Panc1 (cell line): Measurements from ENCODE around the gene TAPBPL. TPM values are rescaled to one million over a fixed set of nuclear protein-coding genes. Genes with fewer than 3 reads are reported as not detected.

Experiments used
- ATAC-seq: fragments of 200-7000 bp; cut with Tn5 transposase; 2 replicates; pipeline ENCODE4 v1.9.1; 2020; ENCODE audit warnings: mild to moderate bottlenecking, moderate library complexity
- BruUV-seq: library from RNA; stranded (reverse); fragments of 400-500 nt; replicated peaks from 2 replicates; lab custom pipeline; 2021; lab: Mats Ljungman, UMichigan
- CTCF ChIA-PET: fragments of 300-600 bp; sonication (Branson Sonifier 250); formaldehyde crosslinking; loops from one replicate; lab custom pipeline; 2022; ENCODE audit warnings: antibody characterized with exemption; lab: Charles Lee
- POLR2A ChIA-PET: fragments of 300-600 bp; sonication (Branson Sonifier 250); formaldehyde crosslinking; loops from one replicate; lab custom pipeline; 2022; ENCODE audit warnings: antibody characterized with exemption; lab: Charles Lee
- DNase-seq: peaks from one replicate; pipeline ENCODE4 v3.0.0-alpha.2; 2010; ENCODE audit warnings: low read depth, low spot score
- H3K27ac ChIP-seq: 2 replicates; pipeline ENCODE4 v1.5.1; 2011; ENCODE audit warnings: mild to moderate bottlenecking, low read length, inconsistent platforms
- H3K27me3 ChIP-seq: fragments of 200-500 bp; sonication (Bioruptor generic); 2 replicates; pipeline ENCODE4 v1.6.0; 2014; ENCODE audit warnings: low read length, inconsistent platforms; ENCODE audit not compliant: control insufficient read depth, insufficient read depth
- H3K36me3 ChIP-seq: fragments of 200-500 bp; sonication (Bioruptor generic); 2 replicates; pipeline ENCODE4 v1.5.1; 2014; ENCODE audit warnings: inconsistent platforms, mild to moderate bottlenecking, low read length, moderate library complexity; ENCODE audit not compliant: control insufficient read depth, insufficient read depth
- H3K4me1 ChIP-seq: 2 replicates; pipeline ENCODE4 v1.5.1; 2011; ENCODE audit warnings: inconsistent platforms, mild to moderate bottlenecking, low read length, moderate library complexity; ENCODE audit not compliant: control insufficient read depth, insufficient read depth
- H3K4me3 ChIP-seq, 2 experiments: 2 replicates each; pipeline ENCODE4 v1.5.1; 2011 to 2012; ENCODE audit warnings: low read depth in 2 of 2, low read length in 2 of 2, mild to moderate bottlenecking in 2 of 2, inconsistent platforms in 1 of 2, moderate library complexity in 1 of 2
- H3K9me3 ChIP-seq: fragments of 200-500 bp; sonication (Bioruptor generic); 2 replicates; pipeline ENCODE4 v1.5.1; 2014; ENCODE audit warnings: low read depth, mild to moderate bottlenecking, inconsistent platforms, low read length, moderate library complexity; ENCODE audit not compliant: control insufficient read depth, insufficient read depth
- POLR2AphosphoS5 ChIP-seq: IDR thresholded peaks from 2 replicates; pipeline ENCODE4 v1.6.1; 2012; ENCODE audit warnings: mild to moderate bottlenecking, low read depth, low read length, moderate library complexity
- SIN3A ChIP-seq: IDR thresholded peaks from 2 replicates; pipeline ENCODE4 v1.6.1; 2012; ENCODE audit warnings: low read depth, mild to moderate bottlenecking, low read length, moderate library complexity, borderline replicate concordance; ENCODE audit not compliant: insufficient read depth
- TCF7L2 ChIP-seq: IDR thresholded peaks from 2 replicates; pipeline ENCODE4 v1.6.1; 2011; ENCODE audit warnings: mild to moderate bottlenecking, low read depth, low read length, inconsistent platforms
- in situ Hi-C: cut with HindIII; loops from 2 replicates; pipeline ENCODE4 v1.10.0; 2016; ENCODE audit warnings: low sequenced_read_pairs, low pct_unique_long_range_greater_than_20kb
- intact Hi-C: fragments of 100-400 bp; cut with micrococcal nuclease; formaldehyde crosslinking; loops from one replicate; pipeline ENCODE4 v1.10.0; 2022; ENCODE audit not compliant: unreplicated experiment
- total RNA-seq: library from RNA; stranded (reverse); gene quantifications from one replicate; pipeline ENCODE4 v1.2.1, GENCODE V29; 2021; ENCODE audit not compliant: unreplicated experiment
- TF ChIP-seq, protein P1 (sequence below): fragments of 450-650 bp; IDR thresholded peaks from 2 replicates; pipeline ENCODE4 v1.5.1; 2017; ENCODE audit warnings: mild to moderate bottlenecking
- TF ChIP-seq, protein P2 (sequence below), 2 experiments: IDR thresholded peaks; 2 replicates each; pipeline ENCODE4 v1.6.1; 2011 to 2012; ENCODE audit warnings: low read depth in 2 of 2, control low read depth in 1 of 2, low read length in 1 of 2, mild to moderate bottlenecking in 1 of 2, moderate library complexity in 1 of 2; ENCODE audit not compliant: insufficient read depth in 1 of 2

Gene TAPBPL
- total RNA-seq, 1 experiment from 2014 or later: 7.8 TPM

DNA sequence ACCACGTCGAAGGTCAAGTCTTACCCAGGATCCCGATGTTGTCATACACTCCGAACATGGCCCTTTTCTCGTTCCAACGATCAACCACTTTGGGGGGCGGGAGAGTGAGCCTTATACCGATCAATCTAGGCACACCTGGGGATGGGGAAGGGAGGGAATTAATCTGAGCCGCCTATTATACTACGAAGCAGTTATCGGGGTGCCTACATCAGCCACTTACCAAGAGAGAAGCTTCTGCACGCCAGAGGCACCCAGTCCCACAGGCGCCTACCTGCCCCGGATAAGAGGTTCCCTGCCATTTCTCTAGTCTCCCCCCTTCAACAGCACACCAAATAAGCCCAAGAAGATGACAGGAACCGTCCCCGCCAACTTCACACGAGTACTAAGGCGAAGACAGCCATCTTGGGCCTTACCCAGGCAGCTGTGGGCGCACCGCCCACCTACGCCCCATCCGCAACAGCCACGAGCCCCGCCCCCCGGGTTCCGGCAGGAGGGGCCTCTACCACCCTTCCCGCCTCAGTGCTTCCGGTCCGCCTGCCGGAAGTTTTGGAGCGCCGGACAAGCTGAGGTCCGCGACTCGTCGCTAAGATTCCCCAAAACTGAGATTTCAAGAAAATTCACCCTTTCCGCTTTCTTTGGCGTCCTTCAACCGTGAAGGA, 41.1 kb downstream of the TAPBPL start, which contains the start of gene MRPL51:
Gene MRPL51 (minus strand): TSS at position 425 of the 659 bp plus-strand sequence. CDS start 126 bp downstream, at position 299.
- peak; percentile 73 for DNase-seq
- intact Hi-C loops: no loop called here
- CTCF ChIA-PET: no interaction called here

DNA sequence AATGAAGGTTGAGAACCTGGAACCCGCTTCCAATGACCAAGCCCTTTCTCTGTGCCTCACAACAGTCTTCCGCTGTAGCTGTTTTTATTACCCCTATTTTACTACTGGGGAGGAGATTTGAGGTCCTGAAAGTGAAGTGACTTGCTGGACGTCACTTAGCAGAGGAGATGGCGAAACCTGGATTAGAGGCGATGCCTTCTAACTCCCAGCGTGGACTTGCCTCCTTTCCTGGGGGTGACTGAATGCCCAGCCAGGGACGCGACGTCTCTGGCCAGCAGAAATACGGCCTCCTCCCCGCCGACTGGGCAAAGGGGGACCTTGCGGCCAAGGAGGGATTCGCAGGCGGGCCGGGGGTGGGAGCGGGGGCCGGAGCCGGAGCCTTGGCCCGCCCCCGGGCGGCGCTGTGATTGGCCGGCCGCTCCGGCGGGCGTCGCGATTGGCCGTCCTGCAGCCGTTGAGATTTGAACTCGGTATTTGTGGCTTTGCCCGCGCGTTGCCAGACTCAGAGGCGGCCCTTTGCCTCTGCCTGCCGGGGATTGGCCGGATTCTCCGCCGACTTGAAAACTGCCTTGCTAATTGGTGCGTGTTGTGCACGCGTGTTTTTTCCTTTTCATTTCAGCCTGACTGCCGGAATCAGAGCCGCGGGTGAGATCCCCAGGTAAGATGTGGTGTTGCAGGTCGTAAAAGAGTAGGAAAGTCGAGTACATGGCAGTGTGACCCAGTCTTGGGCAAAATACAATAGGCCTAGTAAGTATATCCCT, 41.8 kb downstream of the TAPBPL start, which contains the start of gene NCAPD2:
Gene NCAPD2 (plus strand): TSS at position 606 of the 761 bp plus-strand sequence. CDS start 997 bp downstream, outside the sequence.
- H3K4me3 ChIP-seq: peak within 1 kb of the TSS; percentile 94 to 95
- peaks cover 17% of the 10 kb centered on the region for H3K4me1 ChIP-seq
- ATAC-seq (peak; percentile 93), DNase-seq (peak; percentile 68)
- ChIA-PET CTCF (no interaction called here), POLR2A (interaction anchor here (0.6 to 0.7 kb wide), 2 partner anchors 40 to 271 kb away, joined by 3 to 4 read pairs; partner anchors contain the start of gene GAPDH)
- BruUV-seq: no TSS peak
- in situ Hi-C loops (no loop called here), intact Hi-C loops (no loop called here)
- H3K27ac ChIP-seq: peak within 1 kb of the TSS; percentile 98
- H3K27me3 ChIP-seq: no peaks in the 10 kb centered on the region
- H3K36me3 ChIP-seq: peaks cover 23% of the 10 kb centered on the region
- H3K9me3 ChIP-seq: no peaks in the 10 kb centered on the region
- TF ChIP-seq POLR2AphosphoS5 (peak; percentile 48; the same call in 1 of the 2 replicates), TCF7L2 (no peak), SIN3A (peak; percentile 76)

More for the DNA sequence above, 41.1 kb downstream of the TAPBPL start, which contains the start of gene MRPL51:
- Histone ChIP-seq H3K9me3 (no peaks in the 10 kb centered on the region), H3K4me1 (peaks cover 17% of the 10 kb centered on the region), H3K4me3 (peak within 1 kb of the TSS; percentile 94 to 95), H3K27ac (peak within 1 kb of the TSS; percentile 98), H3K27me3 (no peaks in the 10 kb centered on the region), H3K36me3 (peaks cover 20% of the 10 kb centered on the region)
- in situ Hi-C loops: no loop called here
- TF ChIP-seq TCF7L2: no peak; the same call in 1 of the 2 replicates
- TF ChIP-seq POLR2AphosphoS5: peak; percentile 84
- no TSS peak for BruUV-seq
- peak; percentile 95 for ATAC-seq
- POLR2A ChIA-PET: interaction anchor here (0.6 to 0.7 kb wide), 2 partner anchors 41 to 270 kb away, joined by 3 to 4 read pairs; partner anchors contain the start of gene GAPDH

DNA sequence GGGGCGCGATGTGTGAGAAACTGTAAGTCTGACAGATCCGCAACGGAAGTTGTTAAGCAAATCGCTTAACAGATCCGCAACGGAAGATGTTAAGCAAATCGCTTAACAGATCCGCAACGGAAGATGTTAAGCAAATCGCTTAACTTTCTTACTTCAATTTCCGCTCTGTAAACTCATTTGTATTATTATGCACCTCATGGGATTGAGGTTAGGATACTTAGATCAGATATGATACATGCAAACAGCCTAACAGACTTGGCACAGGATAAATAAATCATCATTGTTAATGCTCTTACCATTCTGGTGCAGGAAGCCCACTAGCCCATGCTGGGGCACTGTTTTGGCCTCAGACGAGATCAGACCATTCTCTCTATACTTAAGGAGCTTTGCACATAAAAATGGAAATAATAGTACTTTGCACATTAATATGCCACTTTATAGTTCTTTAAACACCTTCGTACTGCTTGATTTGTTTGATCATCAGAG, 42.5 kb downstream of the TAPBPL start:
- ATAC-seq: no peak; the same call in 1 of the 2 replicates
- peaks cover 17% of the 10 kb centered on the region for H3K4me1 ChIP-seq
- no peaks in the 10 kb centered on the region for H3K27me3 ChIP-seq
- H3K4me3 ChIP-seq: peak overlapping the region; percentile 93 to 94
- no peak for DNase-seq
- POLR2A ChIA-PET: interaction anchor here (0.8 kb wide), 1 partner anchor 42 kb away, joined by 3 read pairs; no protein-coding TSS in a partner anchor
- no peak for TF ChIP-seq SIN3A
- TF ChIP-seq, protein P1, sequence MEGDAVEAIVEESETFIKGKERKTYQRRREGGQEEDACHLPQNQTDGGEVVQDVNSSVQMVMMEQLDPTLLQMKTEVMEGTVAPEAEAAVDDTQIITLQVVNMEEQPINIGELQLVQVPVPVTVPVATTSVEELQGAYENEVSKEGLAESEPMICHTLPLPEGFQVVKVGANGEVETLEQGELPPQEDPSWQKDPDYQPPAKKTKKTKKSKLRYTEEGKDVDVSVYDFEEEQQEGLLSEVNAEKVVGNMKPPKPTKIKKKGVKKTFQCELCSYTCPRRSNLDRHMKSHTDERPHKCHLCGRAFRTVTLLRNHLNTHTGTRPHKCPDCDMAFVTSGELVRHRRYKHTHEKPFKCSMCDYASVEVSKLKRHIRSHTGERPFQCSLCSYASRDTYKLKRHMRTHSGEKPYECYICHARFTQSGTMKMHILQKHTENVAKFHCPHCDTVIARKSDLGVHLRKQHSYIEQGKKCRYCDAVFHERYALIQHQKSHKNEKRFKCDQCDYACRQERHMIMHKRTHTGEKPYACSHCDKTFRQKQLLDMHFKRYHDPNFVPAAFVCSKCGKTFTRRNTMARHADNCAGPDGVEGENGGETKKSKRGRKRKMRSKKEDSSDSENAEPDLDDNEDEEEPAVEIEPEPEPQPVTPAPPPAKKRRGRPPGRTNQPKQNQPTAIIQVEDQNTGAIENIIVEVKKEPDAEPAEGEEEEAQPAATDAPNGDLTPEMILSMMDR: no peak
- TF ChIP-seq, protein P2, sequence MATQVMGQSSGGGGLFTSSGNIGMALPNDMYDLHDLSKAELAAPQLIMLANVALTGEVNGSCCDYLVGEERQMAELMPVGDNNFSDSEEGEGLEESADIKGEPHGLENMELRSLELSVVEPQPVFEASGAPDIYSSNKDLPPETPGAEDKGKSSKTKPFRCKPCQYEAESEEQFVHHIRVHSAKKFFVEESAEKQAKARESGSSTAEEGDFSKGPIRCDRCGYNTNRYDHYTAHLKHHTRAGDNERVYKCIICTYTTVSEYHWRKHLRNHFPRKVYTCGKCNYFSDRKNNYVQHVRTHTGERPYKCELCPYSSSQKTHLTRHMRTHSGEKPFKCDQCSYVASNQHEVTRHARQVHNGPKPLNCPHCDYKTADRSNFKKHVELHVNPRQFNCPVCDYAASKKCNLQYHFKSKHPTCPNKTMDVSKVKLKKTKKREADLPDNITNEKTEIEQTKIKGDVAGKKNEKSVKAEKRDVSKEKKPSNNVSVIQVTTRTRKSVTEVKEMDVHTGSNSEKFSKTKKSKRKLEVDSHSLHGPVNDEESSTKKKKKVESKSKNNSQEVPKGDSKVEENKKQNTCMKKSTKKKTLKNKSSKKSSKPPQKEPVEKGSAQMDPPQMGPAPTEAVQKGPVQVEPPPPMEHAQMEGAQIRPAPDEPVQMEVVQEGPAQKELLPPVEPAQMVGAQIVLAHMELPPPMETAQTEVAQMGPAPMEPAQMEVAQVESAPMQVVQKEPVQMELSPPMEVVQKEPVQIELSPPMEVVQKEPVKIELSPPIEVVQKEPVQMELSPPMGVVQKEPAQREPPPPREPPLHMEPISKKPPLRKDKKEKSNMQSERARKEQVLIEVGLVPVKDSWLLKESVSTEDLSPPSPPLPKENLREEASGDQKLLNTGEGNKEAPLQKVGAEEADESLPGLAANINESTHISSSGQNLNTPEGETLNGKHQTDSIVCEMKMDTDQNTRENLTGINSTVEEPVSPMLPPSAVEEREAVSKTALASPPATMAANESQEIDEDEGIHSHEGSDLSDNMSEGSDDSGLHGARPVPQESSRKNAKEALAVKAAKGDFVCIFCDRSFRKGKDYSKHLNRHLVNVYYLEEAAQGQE (IDR thresholded peaks at IDR 0.05; ENCODE audit: insufficient read depth in 1 of 2, low read depth in 2 of 2, low read length in 1 of 2): no peak
- TF ChIP-seq TCF7L2: no peak
- no peak for TF ChIP-seq POLR2AphosphoS5
- H3K9me3 ChIP-seq: no peaks in the 10 kb centered on the region
- peaks cover 23% of the 10 kb centered on the region for H3K36me3 ChIP-seq
- CTCF ChIA-PET: no interaction called here
- peak overlapping the region; percentile 97 for H3K27ac ChIP-seq
- TSS peak; percentile 85 for BruUV-seq
- in situ Hi-C loops (no loop called here), intact Hi-C loops (no loop called here)
